GM19468 (cell line): ENCODE data around the gene GGTLC2.

ENCODE experiments used
- ATAC-seq: cut with Tn5 transposase; IDR thresholded peaks from one replicate; pipeline ENCODE4 v1.9.1; 2021; ENCODE audit warnings: mild to moderate bottlenecking, moderate library complexity, moderate number of reproducible peaks; ENCODE audit not compliant: unreplicated experiment; ENCODE audit errors: extremely low read depth

The GGTLC2 gene

DNA sequence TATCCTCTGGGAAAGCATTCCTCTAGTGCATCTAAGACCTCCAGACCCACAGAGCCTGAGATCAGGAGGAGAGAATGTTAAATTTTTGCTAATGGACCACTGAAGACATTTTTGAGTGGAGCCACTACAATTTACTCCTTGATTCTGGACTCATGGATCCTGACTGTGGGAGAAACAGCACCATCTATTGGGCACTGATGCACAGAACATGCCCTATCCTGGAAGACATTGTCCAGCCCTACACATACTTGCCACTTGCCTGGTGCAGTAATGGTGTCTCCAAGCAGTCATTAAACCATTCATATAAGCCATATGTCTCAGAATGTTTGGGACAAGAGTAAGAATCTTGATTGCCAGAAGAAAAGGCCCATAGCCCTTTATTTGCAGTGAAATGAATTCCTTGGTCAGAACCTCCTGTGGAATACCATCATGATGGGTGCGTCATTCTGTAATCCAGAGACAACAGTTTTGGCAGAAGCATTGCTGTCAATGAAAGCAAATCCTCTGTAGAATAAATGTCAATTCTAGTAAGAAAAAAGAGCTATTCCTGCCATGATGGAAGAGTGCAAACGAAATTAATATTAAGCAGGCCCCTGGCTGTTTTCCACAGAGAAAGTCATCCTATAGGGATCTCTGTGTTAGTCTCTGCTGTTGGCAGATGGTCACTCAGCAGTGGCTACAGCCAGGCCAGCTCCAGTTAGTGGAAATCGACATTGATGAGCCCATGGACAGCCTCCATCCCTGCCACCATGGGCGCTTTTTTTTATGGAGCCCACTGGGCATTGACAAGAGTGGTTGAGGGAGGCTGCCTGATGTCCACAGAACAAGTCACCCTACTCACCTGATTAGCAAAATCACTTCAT, 43.5 kb downstream of the GGTLC2 start:
- no peak for ATAC-seq

GRCh38 chr22:22689621-22690345, 45.4 kb downstream of the GGTLC2 start:
- no peak for ATAC-seq

GRCh38 chr22:22691055-22691454, 46.6 kb downstream of the GGTLC2 start:
- ATAC-seq: no peak

- no peak for ATAC-seq
Measured at GRCh38 chr22:22691716-22692701, 47.6 kb downstream of the GGTLC2 start.

DNA sequence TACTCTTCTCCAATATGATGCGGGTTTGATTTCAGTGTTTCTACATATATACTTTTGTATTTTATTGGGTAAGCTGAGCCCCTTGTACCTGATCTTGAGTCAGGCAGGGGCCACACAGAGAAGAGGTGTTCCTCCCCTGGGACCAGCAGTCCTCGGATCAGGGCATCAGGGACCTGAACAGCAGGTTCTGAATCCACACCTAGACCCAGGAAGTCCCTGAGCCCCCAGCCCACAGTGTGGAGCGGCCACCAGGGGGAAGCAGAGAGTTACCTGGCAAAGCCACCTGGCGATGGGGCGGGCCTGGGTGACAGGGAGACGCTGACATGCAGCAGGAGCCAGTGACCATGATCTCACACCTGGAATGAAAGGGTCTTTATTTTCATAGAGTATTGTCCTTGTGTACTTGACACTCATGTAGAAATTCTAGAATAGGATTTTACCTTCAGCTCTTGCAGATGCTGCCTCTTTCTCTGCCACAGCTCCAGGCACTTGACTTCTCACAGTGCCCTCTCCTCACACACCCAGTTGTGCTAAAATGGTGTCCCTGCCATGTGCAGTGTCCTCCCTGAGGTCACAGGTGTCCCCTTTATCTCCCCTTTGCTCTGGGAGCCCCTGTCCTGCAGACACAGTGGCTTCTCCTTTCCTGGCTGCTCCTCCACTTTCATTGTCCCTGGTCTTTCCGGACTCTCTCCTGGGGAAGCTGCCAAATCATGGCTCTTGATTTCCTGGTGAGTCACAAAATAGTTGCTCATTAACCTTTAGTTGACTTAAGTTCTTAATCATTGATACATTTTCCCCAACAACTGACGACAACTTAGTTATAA, 48.5 kb downstream of the GGTLC2 start:
- no peak for ATAC-seq

GRCh38 chr22:22693531-22693884, 49.1 kb downstream of the GGTLC2 start:
- ATAC-seq: no peak

- ATAC-seq: no peak
Measured at GRCh38 chr22:22694106-22694505, 49.7 kb downstream of the GGTLC2 start.

GRCh38 chr22:22696104-22696503, 51.7 kb downstream of the GGTLC2 start:
- ATAC-seq: no peak
